ENCODE measurements around the gene FYTTD1. TPM values are rescaled to one million over a fixed set of nuclear protein-coding genes. Genes with fewer than 3 reads are reported as not detected.
"Not testable (repeated sequence)": the region's sequence is repeated elsewhere in the genome, so short reads cannot be mapped to it uniquely, and the experiment has no call there.

FYTTD1 gene, protein sequence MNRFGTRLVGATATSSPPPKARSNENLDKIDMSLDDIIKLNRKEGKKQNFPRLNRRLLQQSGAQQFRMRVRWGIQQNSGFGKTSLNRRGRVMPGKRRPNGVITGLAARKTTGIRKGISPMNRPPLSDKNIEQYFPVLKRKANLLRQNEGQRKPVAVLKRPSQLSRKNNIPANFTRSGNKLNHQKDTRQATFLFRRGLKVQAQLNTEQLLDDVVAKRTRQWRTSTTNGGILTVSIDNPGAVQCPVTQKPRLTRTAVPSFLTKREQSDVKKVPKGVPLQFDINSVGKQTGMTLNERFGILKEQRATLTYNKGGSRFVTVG
- total RNA-seq, result 10 to 100 TPM; 20.7 to 25.6 TPM

DNA sequence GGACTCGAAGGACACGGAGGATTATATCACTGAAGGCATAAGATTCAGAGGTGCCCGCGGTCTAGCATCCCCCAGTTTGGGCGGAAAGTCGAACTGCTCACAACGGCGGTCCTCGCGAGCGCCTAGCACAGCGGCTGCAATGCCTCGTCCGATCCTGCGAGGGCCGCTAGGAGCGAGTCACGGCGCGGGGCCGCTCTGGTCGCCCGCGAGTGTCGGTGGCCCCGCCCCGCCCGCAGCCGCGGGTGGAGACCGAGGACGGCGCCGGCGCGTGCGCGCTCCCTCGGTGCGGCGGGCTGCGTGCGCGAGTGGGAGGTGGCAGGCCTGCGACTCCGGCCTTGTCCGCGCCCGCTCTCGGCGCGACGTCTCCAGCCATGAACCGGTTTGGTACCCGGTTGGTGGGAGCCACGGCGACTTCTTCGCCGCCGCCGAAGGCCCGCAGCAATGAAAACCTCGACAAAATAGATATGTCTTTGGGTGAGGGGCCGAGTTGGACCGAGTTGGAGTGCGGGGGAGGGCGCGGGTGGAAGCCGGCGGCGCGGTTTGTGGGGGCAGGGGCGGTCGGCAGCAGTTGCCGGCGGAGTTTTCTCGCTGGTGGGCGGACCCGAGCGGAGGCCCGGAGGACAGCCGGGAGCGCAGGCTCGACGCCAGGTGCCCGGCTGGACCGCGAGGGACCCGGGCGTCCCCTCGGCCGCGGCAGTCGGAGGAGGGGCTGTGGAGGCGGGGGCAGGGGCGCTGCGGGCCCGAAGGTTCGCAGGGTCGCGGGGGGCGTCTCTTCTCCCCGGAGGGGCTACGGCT, at the start of gene FYTTD1:
FYTTD1 (plus strand) TSS at position 283 of the 795 bp plus-strand sequence; CDS start at position 372, 89 bp downstream.
- Mint-ChIP-seq H3K36me3 (ENCODE audit: low read depth) (no peaks in the 10 kb centered on the region), H3K4me1 (peaks cover 37% of the 10 kb centered on the region), H3K27me3 (no peaks in the 10 kb centered on the region), H3K9me3 (ENCODE audit: low read depth) (no peaks in the 10 kb centered on the region), H3K4me3 (peak within 1 kb of the TSS; percentile 89), H3K27ac (peak within 1 kb of the TSS; percentile 87)
- intact Hi-C loops (cut with DNase I, micrococcal nuclease), result loop anchor here (1.0 to 5.0 kb wide), 8 partner anchors 12 to 201 kb away; partner anchors contain the start of genes LRCH3 (in 2 of the 2), BDH1 (in 1 of the 2), RPL35A (in 1 of the 2) and RUBCN (in 1 of the 2)
- DNase-seq, result peak; percentile 89
- POLR2A ChIA-PET, result interaction anchor here (0.6 to 1.0 kb wide), 2 partner anchors 42 to 203 kb away, joined by 3 to 5 read pairs; partner anchors contain the start of gene LRCH3
- peak; percentile 81 for ATAC-seq
- CTCF ChIA-PET, result interaction anchor here (0.6 to 1.4 kb wide), 3 partner anchors 10 to 51 kb away, joined by 3 to 5 read pairs (median 4); no protein-coding TSS in a partner anchor

GRCh38 chr3:197700095-197700494, 49.6 kb upstream of the FYTTD1 start:
- CTCF ChIA-PET, result interaction anchor here (0.5 to 0.6 kb wide), 2 partner anchors 18 to 155 kb away, joined by 3 read pairs; no protein-coding TSS in a partner anchor
- Mint-ChIP-seq H3K36me3 (ENCODE audit: low read depth) (peaks cover 64% of the 10 kb centered on the region), H3K4me3 (no peak overlapping the region), H3K27me3 (no peaks in the 10 kb centered on the region), H3K9me3 (ENCODE audit: low read depth) (no peaks in the 10 kb centered on the region), H3K4me1 (peaks cover 5% of the 10 kb centered on the region), H3K27ac (no peak overlapping the region)
- POLR2A ChIA-PET, result no interaction called here
- ATAC-seq, result no peak
- DNase-seq, result no peak
- intact Hi-C loops (cut with DNase I, micrococcal nuclease), result no loop called here

- ATAC-seq (no peak), DNase-seq (no peak)
- no peak overlapping the region for H3K27ac Mint-ChIP-seq
- intact Hi-C loops (cut with DNase I, micrococcal nuclease), result no loop called here
- H3K4me3 Mint-ChIP-seq, result no peak overlapping the region
- peaks cover 54% of the 10 kb centered on the region for H3K36me3 Mint-ChIP-seq (ENCODE audit: low read depth)
- ChIA-PET CTCF (interaction anchor here (1.3 to 2.3 kb wide), 2 partner anchors 9 to 10 kb away, joined by 3 to 6 read pairs; no protein-coding TSS in a partner anchor), POLR2A (no interaction called here)
- no peaks in the 10 kb centered on the region for H3K9me3 Mint-ChIP-seq (ENCODE audit: low read depth)
- no peaks in the 10 kb centered on the region for H3K27me3 Mint-ChIP-seq
- peaks cover 7% of the 10 kb centered on the region for H3K4me1 Mint-ChIP-seq
These were observed 47.8 kb upstream of the FYTTD1 start for GRCh38 chr3:197701841-197702240.

DNA sequence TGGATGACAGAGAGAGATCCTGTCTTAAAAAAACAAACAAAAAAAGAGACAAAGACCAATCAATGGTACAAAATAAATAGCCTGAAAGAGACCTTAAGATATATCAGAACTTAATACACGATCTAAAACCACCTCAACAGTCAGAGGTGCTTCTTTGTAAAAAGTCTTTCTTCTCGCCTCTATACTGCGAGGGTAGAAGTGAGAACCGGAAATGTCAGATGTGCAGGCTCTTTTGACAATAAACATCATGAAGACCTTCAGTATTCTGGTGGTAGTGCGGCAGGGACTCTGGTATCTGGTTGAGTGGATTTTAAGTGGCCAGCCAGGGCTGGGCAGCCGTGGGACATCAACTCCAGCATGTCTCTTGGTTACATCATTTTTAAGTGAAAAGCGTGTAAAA, 43.0 kb upstream of the FYTTD1 start:
- no peak for DNase-seq
- peaks cover 6% of the 10 kb centered on the region for H3K4me1 Mint-ChIP-seq
- intact Hi-C loops (cut with DNase I, micrococcal nuclease), result no loop called here
- no peak for ATAC-seq
- no peaks in the 10 kb centered on the region for H3K9me3 Mint-ChIP-seq (ENCODE audit: low read depth)
- H3K36me3 Mint-ChIP-seq (ENCODE audit: low read depth), result peaks cover 21% of the 10 kb centered on the region
- ChIA-PET POLR2A (no interaction called here), CTCF (interaction anchor here (0.6 kb wide), 1 partner anchor 484 kb away, joined by 3 read pairs; no protein-coding TSS in a partner anchor)
- no peaks in the 10 kb centered on the region for H3K27me3 Mint-ChIP-seq
- H3K4me3 Mint-ChIP-seq, result no peak overlapping the region
- no peak overlapping the region for H3K27ac Mint-ChIP-seq

DNA sequence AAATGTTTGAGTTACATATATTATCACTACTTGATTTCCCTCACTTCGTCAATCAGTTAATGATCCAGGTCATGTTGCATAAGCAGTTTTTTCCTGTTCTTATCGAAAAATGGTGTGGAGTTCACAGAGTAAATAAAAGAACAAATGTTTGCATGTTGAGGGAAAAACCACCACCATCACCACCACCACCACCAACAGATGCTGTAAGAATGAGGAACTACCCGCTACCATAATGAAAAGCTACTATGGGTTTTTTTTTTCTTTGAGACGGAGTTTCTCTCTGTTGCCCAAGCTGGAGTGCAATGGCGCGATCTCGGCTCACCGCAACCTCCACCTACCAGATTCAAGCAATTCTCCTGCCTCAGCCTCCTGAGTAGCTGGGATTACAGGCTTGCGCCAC, 40.5 kb upstream of the FYTTD1 start:
- Mint-ChIP-seq H3K27ac (no peak overlapping the region), H3K36me3 (ENCODE audit: low read depth) (peaks cover 14% of the 10 kb centered on the region), H3K9me3 (ENCODE audit: low read depth) (no peaks in the 10 kb centered on the region), H3K4me1 (peaks cover 27% of the 10 kb centered on the region), H3K4me3 (no peak overlapping the region), H3K27me3 (no peaks in the 10 kb centered on the region)
- intact Hi-C loops (cut with DNase I, micrococcal nuclease), result no loop called here
- ChIA-PET CTCF (no interaction called here), POLR2A (interaction anchor here (0.7 kb wide), 1 partner anchor 19 kb away, joined by 4 read pairs; no protein-coding TSS in a partner anchor)
- ATAC-seq (no peak), DNase-seq (no peak)

- DNase-seq; H3K9me3 Mint-ChIP-seq (ENCODE audit: low read depth); H3K4me3 Mint-ChIP-seq; H3K27me3 Mint-ChIP-seq; ATAC-seq: not testable (repeated sequence)
- intact Hi-C loops (cut with DNase I, micrococcal nuclease), result loop anchor here in 1 of 2 experiments (5.0 kb wide), 2 partner anchors 136 to 361 kb away; no protein-coding TSS in a partner anchor
- H3K36me3 Mint-ChIP-seq (ENCODE audit: low read depth), result peaks cover 19% of the 10 kb centered on the region
- H3K4me1 Mint-ChIP-seq, result peaks cover 38% of the 10 kb centered on the region
- CTCF ChIA-PET, result interaction anchor here (0.6 to 1.6 kb wide), 3 partner anchors 9 to 112 kb away, joined by 3 to 6 read pairs (median 3); no protein-coding TSS in a partner anchor
- peak overlapping the region; percentile 48 for H3K27ac Mint-ChIP-seq
- POLR2A ChIA-PET, result interaction anchor here (0.5 kb wide), 1 partner anchor 40 kb away, joined by 3 read pairs; no protein-coding TSS in a partner anchor
These were observed 38.7 kb upstream of the FYTTD1 start for GRCh38 chr3:197710965-197711364.

DNA sequence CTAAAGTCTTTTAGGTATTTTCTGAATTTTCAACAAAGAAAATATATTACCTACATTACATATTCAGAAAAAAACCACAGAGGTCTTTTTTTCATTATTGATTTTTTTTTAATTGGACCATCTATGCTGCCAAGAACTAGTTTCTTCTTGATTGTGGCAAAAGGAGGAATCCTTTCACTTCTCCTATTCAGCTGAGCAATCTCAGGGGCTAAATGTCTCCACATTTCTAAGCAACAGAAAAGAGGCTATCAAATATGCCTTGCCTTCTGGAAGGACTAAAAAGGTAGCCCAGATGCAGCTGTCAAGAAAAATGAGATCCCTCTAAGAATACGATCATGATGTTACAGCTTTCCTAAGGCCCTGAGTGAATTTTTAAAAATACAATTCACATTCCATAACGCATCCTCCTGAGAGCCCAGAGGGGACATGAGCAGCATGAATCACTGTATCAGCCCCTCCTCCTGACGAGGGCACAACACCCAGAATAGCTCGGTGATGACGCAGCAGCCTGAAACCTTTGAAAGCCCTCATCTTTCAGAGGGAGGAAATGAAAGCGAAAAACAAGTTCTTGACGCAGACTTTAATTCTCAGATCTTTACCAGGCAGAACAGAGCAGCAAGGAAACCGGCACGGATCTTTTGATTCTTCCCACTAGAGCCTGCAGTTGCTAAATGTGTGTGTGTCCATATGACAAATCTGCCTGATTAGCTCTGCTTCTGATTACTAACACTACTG, 37.5 kb upstream of the FYTTD1 start:
- Mint-ChIP-seq H3K36me3 (ENCODE audit: low read depth) (peaks cover 30% of the 10 kb centered on the region), H3K4me3 (peak overlapping the region; percentile 51), H3K9me3 (ENCODE audit: low read depth) (no peaks in the 10 kb centered on the region), H3K27me3 (no peaks in the 10 kb centered on the region), H3K27ac (peak overlapping the region; percentile 89), H3K4me1 (peaks cover 36% of the 10 kb centered on the region)
- ChIA-PET CTCF (interaction anchor here (0.5 to 1.9 kb wide), 9 partner anchors 10 to 369 kb away, joined by 3 to 7 read pairs (median 4); no protein-coding TSS in a partner anchor), POLR2A (interaction anchor here (0.5 to 1.1 kb wide), 4 partner anchors 24 to 1598 kb away, joined by 3 to 8 read pairs (median 5); partner anchors contain the start of gene LRCH3)
- DNase-seq (peak; percentile 94), ATAC-seq (peak; percentile 98)
- intact Hi-C loops (cut with DNase I, micrococcal nuclease), result loop anchor here (1.0 to 5.0 kb wide), 9 partner anchors 24 to 360 kb away; partner anchors contain the start of genes FYTTD1 (in 2 of the 2), LRCH3 (in 1 of the 2), RPL35A (in 1 of the 2) and RUBCN (in 1 of the 2)

GRCh38 chr3:197713477-197713822, 36.2 kb upstream of the FYTTD1 start:
- no peak for ATAC-seq
- H3K27ac Mint-ChIP-seq, result peak overlapping the region; percentile 89
- CTCF ChIA-PET, result interaction anchor here (0.8 to 1.9 kb wide), 2 partner anchors 88 to 234 kb away, joined by 3 to 7 read pairs; no protein-coding TSS in a partner anchor
- peaks cover 36% of the 10 kb centered on the region for H3K4me1 Mint-ChIP-seq
- H3K27me3 Mint-ChIP-seq, result no peaks in the 10 kb centered on the region
- POLR2A ChIA-PET, result no interaction called here
- DNase-seq, result no peak
- peaks cover 40% of the 10 kb centered on the region for H3K36me3 Mint-ChIP-seq (ENCODE audit: low read depth)
- no peak overlapping the region for H3K4me3 Mint-ChIP-seq
- intact Hi-C loops (cut with DNase I, micrococcal nuclease), result loop anchor here in 1 of 2 experiments (2.0 to 5.0 kb wide), 3 partner anchors 134 to 359 kb away; partner anchors contain the start of gene RPL35A
- H3K9me3 Mint-ChIP-seq (ENCODE audit: low read depth), result no peaks in the 10 kb centered on the region

- H3K4me1 Mint-ChIP-seq, result peaks cover 43% of the 10 kb centered on the region
- CTCF ChIA-PET, result interaction anchor here (1.3 kb wide), 1 partner anchor 21 kb away, joined by 7 read pairs; no protein-coding TSS in a partner anchor
- no peak for DNase-seq
- no peak overlapping the region for H3K4me3 Mint-ChIP-seq
- intact Hi-C loops (cut with DNase I, micrococcal nuclease), result loop anchor here in 1 of 2 experiments (5.0 kb wide), 2 partner anchors 133 to 358 kb away; no protein-coding TSS in a partner anchor
- no peaks in the 10 kb centered on the region for H3K27me3 Mint-ChIP-seq
- POLR2A ChIA-PET, result no interaction called here
- no peak for ATAC-seq
- no peak overlapping the region for H3K27ac Mint-ChIP-seq
- H3K9me3 Mint-ChIP-seq (ENCODE audit: low read depth), result no peaks in the 10 kb centered on the region
- peaks cover 37% of the 10 kb centered on the region for H3K36me3 Mint-ChIP-seq (ENCODE audit: low read depth)
These were observed 35.4 kb upstream of the FYTTD1 start for GRCh38 chr3:197714251-197714650.

GRCh38 chr3:197718891-197719290, 30.8 kb upstream of the FYTTD1 start:
- DNase-seq (peak; percentile 18), ATAC-seq (peak; percentile 60)
- peaks cover 4% of the 10 kb centered on the region for H3K9me3 Mint-ChIP-seq (ENCODE audit: low read depth)
- H3K4me1 Mint-ChIP-seq, result peaks cover 19% of the 10 kb centered on the region
- H3K36me3 Mint-ChIP-seq (ENCODE audit: low read depth), result peaks cover 48% of the 10 kb centered on the region
- ChIA-PET POLR2A (no interaction called here), CTCF (interaction anchor here (0.9 to 1.0 kb wide), 2 partner anchors 30 to 82 kb away, joined by 3 to 6 read pairs; no protein-coding TSS in a partner anchor)
- H3K27ac Mint-ChIP-seq, result no peak overlapping the region
- no peaks in the 10 kb centered on the region for H3K27me3 Mint-ChIP-seq
- intact Hi-C loops (cut with DNase I, micrococcal nuclease), result no loop called here
- H3K4me3 Mint-ChIP-seq, result no peak overlapping the region
